Hepatocyte (in vitro differentiated cells): ENCODE data around the gene GALNT18. TPM values are rescaled to one million over a fixed set of nuclear protein-coding genes. Genes with fewer than 3 reads are reported as not detected.
A peak's percentile ranks its signal among the peaks of the same experiment; 100 is the strongest.

Source experiments
- DNase-seq: peaks from one replicate; pipeline ENCODE4 v3.0.0-alpha.2; 2016; ENCODE audit warnings: low spot score
- H2AFZ ChIP-seq: fragments of 200-600 bp; sonication (generic); 2 replicates; pipeline ENCODE4 v1.6.0; 2016; ENCODE audit warnings: antibody characterized with exemption, mild to moderate bottlenecking
- H3K27ac ChIP-seq: fragments of 200-600 bp; sonication (generic); 2 replicates; pipeline ENCODE4 v1.5.1; 2016; ENCODE audit warnings: mild to moderate bottlenecking
- H3K27me3 ChIP-seq: fragments of 200-600 bp; sonication (generic); 2 replicates; pipeline ENCODE4 v1.6.1; 2016
- H3K36me3 ChIP-seq: fragments of 200-600 bp; sonication (generic); replicated peaks from 2 replicates; pipeline ENCODE4 v1.5.1; 2016; ENCODE audit warnings: low read depth; ENCODE audit not compliant: insufficient read depth
- H3K4me1 ChIP-seq: fragments of 200-600 bp; sonication (generic); 2 replicates; pipeline ENCODE4 v1.5.1; 2016; ENCODE audit warnings: mild to moderate bottlenecking, moderate library complexity; ENCODE audit not compliant: insufficient read depth
- H3K4me2 ChIP-seq: fragments of 200-600 bp; sonication (generic); 2 replicates; pipeline ENCODE4 v1.6.0; 2016
- H3K4me3 ChIP-seq: fragments of 200-600 bp; sonication (generic); 2 replicates; pipeline ENCODE4 v1.5.1; 2016; ENCODE audit warnings: mild to moderate bottlenecking
- H3K79me2 ChIP-seq: fragments of 200-600 bp; sonication (generic); 2 replicates; pipeline ENCODE4 v1.6.0; 2017; ENCODE audit warnings: mild to moderate bottlenecking
- H3K9me2 ChIP-seq: fragments of 200-600 bp; sonication (generic); replicated peaks from 2 replicates; pipeline ENCODE4 v1.6.0; 2017; ENCODE audit warnings: mild to moderate bottlenecking; ENCODE audit not compliant: insufficient read depth
- H3K9me3 ChIP-seq: fragments of 200-600 bp; sonication (generic); 2 replicates; pipeline ENCODE4 v1.5.1; 2016; ENCODE audit warnings: low read depth, mild to moderate bottlenecking
- H4K20me1 ChIP-seq: fragments of 200-600 bp; sonication (generic); 2 replicates; pipeline ENCODE4 v1.6.0; 2016; ENCODE audit warnings: mild to moderate bottlenecking; ENCODE audit not compliant: insufficient read depth, poor library complexity, severe bottlenecking
- EZH2 ChIP-seq: fragments of 200-600 bp; sonication (generic); IDR thresholded peaks from 2 replicates; pipeline ENCODE4 v1.6.1; 2016; ENCODE audit warnings: antibody characterized with exemption, mild to moderate bottlenecking, borderline replicate concordance
- EZH2phosphoT487 ChIP-seq: fragments of 200-600 bp; sonication (generic); IDR thresholded peaks from one replicate; pipeline ENCODE4 v1.6.1; 2018; ENCODE audit warnings: antibody characterized with exemption, mild to moderate bottlenecking, low read depth, moderate library complexity; ENCODE audit not compliant: unreplicated experiment, severe bottlenecking
- WGBS: methylation state at CpG from one replicate; pipeline ENCODE4 v1.1.6; 2016; ENCODE audit warnings: low lambda C conversion rate; ENCODE audit errors: missing lambda C conversion rate; 5-methylcytosine and 5-hydroxymethylcytosine counted together
- polyA plus RNA-seq: library from polyadenylated mRNA; unstranded; fragments of >200 nt; fragmentation: Nextera tagmentation; extraction: Ambion mirVana; gene quantifications from 2 replicates; pipeline ENCODE4 v1.2.1, GENCODE V29; 2016
- total RNA-seq: library from RNA; depleted of rRNA; stranded (reverse); fragments of >200 nt; gene quantifications from 2 replicates; pipeline ENCODE4 v1.2.3, GENCODE V29; 2014
- TF ChIP-seq, protein P1 (sequence below): fragments of 200-600 bp; sonication (generic); IDR thresholded peaks from 2 replicates; pipeline ENCODE4 v1.5.1; 2016; ENCODE audit warnings: antibody characterized with exemption, mild to moderate bottlenecking; ENCODE audit not compliant: poor library complexity

GALNT18 gene
- total and polyA plus RNA-seq, 2 experiments from 2014 or later: 11.6 to 22.4 TPM

DNA sequence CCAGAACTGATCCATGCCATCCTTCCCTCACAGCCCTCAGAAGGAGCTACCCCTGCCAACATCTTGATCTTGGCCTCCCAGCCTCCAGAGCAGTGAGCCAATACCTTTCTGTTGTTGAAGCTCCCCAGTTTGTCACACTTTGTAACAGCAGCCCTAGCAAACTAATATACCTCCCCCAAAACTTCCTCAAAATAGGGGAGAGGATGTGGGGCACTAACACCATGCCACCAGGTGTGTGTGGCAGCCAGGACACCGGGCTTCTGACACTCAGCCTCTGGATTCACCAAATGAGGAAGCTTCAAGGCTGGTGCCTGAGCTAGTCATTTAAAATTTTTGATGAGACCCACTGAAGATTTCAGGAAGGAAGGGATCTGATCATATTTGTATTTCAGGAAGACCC lies 353.7 kb downstream of the GALNT18 start:
- H3K9me2 ChIP-seq: no peaks in the 10 kb centered on the region
- no peaks in the 10 kb centered on the region for H3K36me3 ChIP-seq
- no peak for DNase-seq
- no peak overlapping the region for H3K4me2 ChIP-seq
- TF ChIP-seq, protein P1, sequence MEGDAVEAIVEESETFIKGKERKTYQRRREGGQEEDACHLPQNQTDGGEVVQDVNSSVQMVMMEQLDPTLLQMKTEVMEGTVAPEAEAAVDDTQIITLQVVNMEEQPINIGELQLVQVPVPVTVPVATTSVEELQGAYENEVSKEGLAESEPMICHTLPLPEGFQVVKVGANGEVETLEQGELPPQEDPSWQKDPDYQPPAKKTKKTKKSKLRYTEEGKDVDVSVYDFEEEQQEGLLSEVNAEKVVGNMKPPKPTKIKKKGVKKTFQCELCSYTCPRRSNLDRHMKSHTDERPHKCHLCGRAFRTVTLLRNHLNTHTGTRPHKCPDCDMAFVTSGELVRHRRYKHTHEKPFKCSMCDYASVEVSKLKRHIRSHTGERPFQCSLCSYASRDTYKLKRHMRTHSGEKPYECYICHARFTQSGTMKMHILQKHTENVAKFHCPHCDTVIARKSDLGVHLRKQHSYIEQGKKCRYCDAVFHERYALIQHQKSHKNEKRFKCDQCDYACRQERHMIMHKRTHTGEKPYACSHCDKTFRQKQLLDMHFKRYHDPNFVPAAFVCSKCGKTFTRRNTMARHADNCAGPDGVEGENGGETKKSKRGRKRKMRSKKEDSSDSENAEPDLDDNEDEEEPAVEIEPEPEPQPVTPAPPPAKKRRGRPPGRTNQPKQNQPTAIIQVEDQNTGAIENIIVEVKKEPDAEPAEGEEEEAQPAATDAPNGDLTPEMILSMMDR: no peak
- TF ChIP-seq EZH2phosphoT487: no peak
- TF ChIP-seq EZH2: no peak
- no peaks in the 10 kb centered on the region for H3K4me1 ChIP-seq
- H3K27ac ChIP-seq: no peak overlapping the region
- no peak overlapping the region for H2AFZ ChIP-seq
- H4K20me1 ChIP-seq: no peaks in the 10 kb centered on the region
- H3K9me3 ChIP-seq: no peaks in the 10 kb centered on the region
- H3K27me3 ChIP-seq: no peaks in the 10 kb centered on the region
- H3K79me2 ChIP-seq: no peaks in the 10 kb centered on the region
- H3K4me3 ChIP-seq: no peak overlapping the region
- 31% methylated on average over 1 of the region's 1 CpG for WGBS

DNA sequence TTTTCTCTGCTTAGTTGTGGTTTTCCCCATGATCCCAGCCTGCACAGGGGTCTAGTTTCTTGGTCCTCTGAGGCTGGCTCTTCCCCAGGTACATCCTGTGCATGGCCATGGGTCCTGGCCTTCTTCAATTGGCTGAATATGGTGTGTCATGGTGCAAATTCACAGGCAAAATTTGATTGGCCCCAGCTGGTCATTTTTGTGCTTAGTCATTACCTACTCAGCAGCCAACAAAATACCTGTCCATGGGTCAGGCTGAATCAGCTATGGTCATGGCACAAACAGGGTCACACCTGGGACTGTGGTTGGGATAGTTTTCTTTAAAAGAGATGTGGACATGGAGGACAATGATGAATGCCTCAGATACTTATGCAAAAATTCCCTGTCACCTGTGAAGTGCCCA lies 354.5 kb downstream of the GALNT18 start:
- TF ChIP-seq EZH2: no peak
- TF ChIP-seq, protein P1: no peak
- TF ChIP-seq EZH2phosphoT487: no peak
- Histone ChIP-seq H3K4me2 (no peak overlapping the region), H3K36me3 (no peaks in the 10 kb centered on the region), H3K27me3 (no peaks in the 10 kb centered on the region), H3K9me3 (no peaks in the 10 kb centered on the region), H4K20me1 (no peaks in the 10 kb centered on the region), H2AFZ (no peak overlapping the region), H3K4me3 (no peak overlapping the region), H3K9me2 (no peaks in the 10 kb centered on the region), H3K4me1 (no peaks in the 10 kb centered on the region), H3K79me2 (no peaks in the 10 kb centered on the region), H3K27ac (no peak overlapping the region)
- no peak for DNase-seq

DNA sequence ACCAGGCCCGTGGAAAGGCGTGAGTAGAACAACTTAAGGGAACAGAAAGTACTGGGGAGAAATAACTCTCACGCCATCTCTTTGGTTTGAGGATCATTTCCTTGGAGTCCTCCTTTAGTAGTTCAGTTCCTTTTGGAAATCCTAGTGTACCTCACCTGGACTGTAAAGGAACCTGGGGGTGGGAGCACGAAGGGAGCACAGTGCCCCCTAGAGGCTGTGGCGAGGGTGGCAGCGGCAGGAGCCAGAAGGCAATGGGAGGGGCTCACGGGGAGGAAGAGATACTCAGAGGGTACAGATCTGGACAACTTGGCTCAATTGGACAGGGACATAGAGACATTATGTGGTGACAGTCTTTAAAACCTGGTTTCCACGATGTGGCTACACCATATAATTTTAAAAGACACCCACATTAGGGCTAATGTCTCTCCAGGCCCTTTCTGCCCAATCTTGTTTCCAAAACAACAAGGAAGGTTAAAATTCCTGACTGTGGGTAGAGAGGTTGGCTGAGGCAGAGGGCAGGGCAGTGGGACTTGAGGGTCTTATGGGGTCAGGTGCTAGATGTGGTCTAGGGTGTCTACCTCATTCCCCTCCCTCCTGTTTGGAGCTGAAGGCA lies 355.7 kb downstream of the GALNT18 start:
- Histone ChIP-seq H3K36me3 (no peaks in the 10 kb centered on the region), H3K27me3 (no peaks in the 10 kb centered on the region), H3K27ac (no peak overlapping the region), H3K4me1 (no peaks in the 10 kb centered on the region), H3K9me2 (no peaks in the 10 kb centered on the region), H4K20me1 (no peaks in the 10 kb centered on the region), H2AFZ (no peak overlapping the region), H3K79me2 (no peaks in the 10 kb centered on the region), H3K4me2 (no peak overlapping the region), H3K9me3 (no peaks in the 10 kb centered on the region), H3K4me3 (no peak overlapping the region)
- DNase-seq: peak; percentile 68
- TF ChIP-seq EZH2: no peak
- TF ChIP-seq, protein P1: peak; percentile 70
- 41% methylated on average over 8 of the region's 8 CpGs for WGBS

DNA sequence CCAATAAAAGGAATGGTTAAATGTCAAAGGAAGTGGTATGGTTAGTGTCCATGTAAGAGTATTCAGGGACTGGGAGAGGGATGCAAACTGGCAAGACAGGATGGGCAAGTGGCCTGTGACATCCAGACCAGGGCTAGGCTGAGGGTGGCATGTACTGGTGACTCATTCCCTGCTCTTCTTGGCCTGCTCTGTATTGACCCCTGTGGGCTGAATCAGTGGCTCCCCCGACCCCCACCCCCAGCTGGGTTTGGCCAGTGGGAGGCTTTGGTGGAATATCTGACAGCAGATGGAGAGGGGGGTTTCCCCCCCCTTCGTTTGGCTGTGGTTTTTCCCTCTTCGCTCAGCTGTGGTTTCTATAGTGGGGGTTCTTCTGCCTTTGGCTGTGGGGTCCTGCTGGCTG lies 356.5 kb downstream of the GALNT18 start:
- Histone ChIP-seq H3K79me2 (no peaks in the 10 kb centered on the region), H2AFZ (no peak overlapping the region), H3K27me3 (no peaks in the 10 kb centered on the region), H3K27ac (no peak overlapping the region), H3K4me1 (no peaks in the 10 kb centered on the region), H3K36me3 (no peaks in the 10 kb centered on the region), H4K20me1 (no peaks in the 10 kb centered on the region), H3K4me3 (no peak overlapping the region), H3K9me2 (no peaks in the 10 kb centered on the region), H3K4me2 (no peak overlapping the region), H3K9me3 (no peaks in the 10 kb centered on the region)
- DNase-seq: no peak
- WGBS: 76% methylated on average over 2 of the region's 3 CpGs
- TF ChIP-seq EZH2 (no peak), EZH2phosphoT487 (no peak)
- TF ChIP-seq, protein P1: no peak
